ENCODE data around the gene PRAC1. TPM values are rescaled to one million over a fixed set of nuclear protein-coding genes. Genes with fewer than 3 reads are reported as not detected.

Gene PRAC1
- total RNA-seq, 3 donors from 2014 or later = not detected

GRCh38 chr17:48751733-48752398 lies 29.5 kb upstream of the PRAC1 start:
- peaks cover 5% of the 10 kb centered on the region for H3K4me1 Mint-ChIP-seq (ENCODE audit: low read depth)
- no peak overlapping the region for H3K4me3 Mint-ChIP-seq
- H3K27me3 Mint-ChIP-seq (ENCODE audit: low read depth) = peaks cover 88% of the 10 kb centered on the region
- no peaks in the 10 kb centered on the region for H3K36me3 Mint-ChIP-seq (ENCODE audit: insufficient read depth)
- ATAC-seq = no peak
- no peak for DNase-seq
- no peaks in the 10 kb centered on the region for H3K9me3 Mint-ChIP-seq

GRCh38 chr17:48751172-48751571 lies 28.9 kb upstream of the PRAC1 start:
- Mint-ChIP-seq H3K36me3 (ENCODE audit: insufficient read depth) (no peaks in the 10 kb centered on the region), H3K4me1 (ENCODE audit: low read depth) (peaks cover 8% of the 10 kb centered on the region), H3K27me3 (ENCODE audit: low read depth) (peaks cover 90% of the 10 kb centered on the region), H3K9me3 (no peaks in the 10 kb centered on the region), H3K4me3 (no peak overlapping the region)
- DNase-seq (no peak), ATAC-seq (no peak)

- H3K4me3 Mint-ChIP-seq = no peak overlapping the region
- no peak for DNase-seq
- peaks cover 8% of the 10 kb centered on the region for H3K4me1 Mint-ChIP-seq (ENCODE audit: low read depth)
- H3K9me3 Mint-ChIP-seq = no peaks in the 10 kb centered on the region
- no peak for ATAC-seq
- H3K27me3 Mint-ChIP-seq (ENCODE audit: low read depth) = peaks cover 89% of the 10 kb centered on the region
- H3K36me3 Mint-ChIP-seq (ENCODE audit: insufficient read depth) = no peaks in the 10 kb centered on the region
These were observed 27.6 kb upstream of the PRAC1 start for GRCh38 chr17:48749621-48750553.

GRCh38 chr17:48748718-48749566 lies 26.6 kb upstream of the PRAC1 start:
- Mint-ChIP-seq H3K4me3 (no peak overlapping the region), H3K27me3 (ENCODE audit: low read depth) (peaks cover 87% of the 10 kb centered on the region), H3K9me3 (no peaks in the 10 kb centered on the region), H3K36me3 (ENCODE audit: insufficient read depth) (no peaks in the 10 kb centered on the region), H3K4me1 (ENCODE audit: low read depth) (peaks cover 8% of the 10 kb centered on the region)
- no peak for ATAC-seq
- DNase-seq = no peak

GRCh38 chr17:48747445-48748363 lies 25.4 kb upstream of the PRAC1 start:
- Mint-ChIP-seq H3K36me3 (ENCODE audit: insufficient read depth) (no peaks in the 10 kb centered on the region), H3K27me3 (ENCODE audit: low read depth) (peaks cover 87% of the 10 kb centered on the region), H3K9me3 (no peaks in the 10 kb centered on the region), H3K4me3 (no peak overlapping the region), H3K4me1 (ENCODE audit: low read depth) (peaks cover 6% of the 10 kb centered on the region)
- DNase-seq (no peak), ATAC-seq (peak in 1 of 2 donors; percentile 27)

GRCh38 chr17:48746916-48747444 lies 24.7 kb upstream of the PRAC1 start:
- Mint-ChIP-seq H3K4me3 (no peak overlapping the region), H3K9me3 (no peaks in the 10 kb centered on the region), H3K36me3 (ENCODE audit: insufficient read depth) (no peaks in the 10 kb centered on the region), H3K27me3 (ENCODE audit: low read depth) (peaks cover 88% of the 10 kb centered on the region), H3K4me1 (ENCODE audit: low read depth) (peaks cover 3% of the 10 kb centered on the region)
- DNase-seq = no peak
- ATAC-seq = no peak

GRCh38 chr17:48745381-48746275 lies 23.3 kb upstream of the PRAC1 start:
- no peaks in the 10 kb centered on the region for H3K9me3 Mint-ChIP-seq
- no peak for DNase-seq
- H3K4me3 Mint-ChIP-seq = no peak overlapping the region
- H3K4me1 Mint-ChIP-seq (ENCODE audit: low read depth) = peaks cover 3% of the 10 kb centered on the region
- peaks cover 89% of the 10 kb centered on the region for H3K27me3 Mint-ChIP-seq (ENCODE audit: low read depth)
- no peaks in the 10 kb centered on the region for H3K36me3 Mint-ChIP-seq (ENCODE audit: insufficient read depth)
- no peak for ATAC-seq

- no peak overlapping the region for H3K4me3 Mint-ChIP-seq
- peaks cover 5% of the 10 kb centered on the region for H3K4me1 Mint-ChIP-seq (ENCODE audit: low read depth)
- peaks cover 89% of the 10 kb centered on the region for H3K27me3 Mint-ChIP-seq (ENCODE audit: low read depth)
- DNase-seq (no peak), ATAC-seq (no peak)
- no peaks in the 10 kb centered on the region for H3K9me3 Mint-ChIP-seq
- H3K36me3 Mint-ChIP-seq (ENCODE audit: insufficient read depth) = no peaks in the 10 kb centered on the region
These were observed 18.2 kb upstream of the PRAC1 start for GRCh38 chr17:48740537-48740936.

- Mint-ChIP-seq H3K4me3 (no peak overlapping the region), H3K36me3 (ENCODE audit: insufficient read depth) (no peaks in the 10 kb centered on the region)
- no peak for ATAC-seq
These were observed 16.6 kb upstream of the PRAC1 start for GRCh38 chr17:48738803-48739526.

GRCh38 chr17:48738424-48738802 lies 16.1 kb upstream of the PRAC1 start:
- ATAC-seq = no peak
- no peaks in the 10 kb centered on the region for H3K36me3 Mint-ChIP-seq (ENCODE audit: insufficient read depth)
- H3K4me3 Mint-ChIP-seq = no peak overlapping the region
- peaks cover 13% of the 10 kb centered on the region for H3K4me1 Mint-ChIP-seq (ENCODE audit: low read depth)
- H3K9me3 Mint-ChIP-seq = no peaks in the 10 kb centered on the region
- DNase-seq = no peak
- peaks cover 92% of the 10 kb centered on the region for H3K27me3 Mint-ChIP-seq (ENCODE audit: low read depth)

More at GRCh38 chr17:48738803-48739526, 16.6 kb upstream of the PRAC1 start:
- peaks cover 92% of the 10 kb centered on the region for H3K27me3 Mint-ChIP-seq (ENCODE audit: low read depth)
- no peak for DNase-seq
- H3K9me3 Mint-ChIP-seq = no peaks in the 10 kb centered on the region
- H3K4me1 Mint-ChIP-seq (ENCODE audit: low read depth) = peaks cover 7% of the 10 kb centered on the region

GRCh38 chr17:48737330-48738043 lies 15.2 kb upstream of the PRAC1 start:
- no peaks in the 10 kb centered on the region for H3K9me3 Mint-ChIP-seq
- peaks cover 19% of the 10 kb centered on the region for H3K4me1 Mint-ChIP-seq (ENCODE audit: low read depth)

GRCh38 chr17:48735062-48735351 lies 12.7 kb upstream of the PRAC1 start:
- ATAC-seq = no peak
- H3K4me1 Mint-ChIP-seq (ENCODE audit: low read depth) = peaks cover 19% of the 10 kb centered on the region
- no peaks in the 10 kb centered on the region for H3K36me3 Mint-ChIP-seq (ENCODE audit: insufficient read depth)
- no peak for DNase-seq
- no peaks in the 10 kb centered on the region for H3K9me3 Mint-ChIP-seq
- peaks cover 88% of the 10 kb centered on the region for H3K27me3 Mint-ChIP-seq (ENCODE audit: low read depth)
- no peak overlapping the region for H3K4me3 Mint-ChIP-seq

More at GRCh38 chr17:48737330-48738043, 15.2 kb upstream of the PRAC1 start:
- Mint-ChIP-seq H3K27me3 (ENCODE audit: low read depth) (peaks cover 90% of the 10 kb centered on the region), H3K4me3 (no peak overlapping the region), H3K36me3 (ENCODE audit: insufficient read depth) (no peaks in the 10 kb centered on the region)
- no peak for DNase-seq
- ATAC-seq = no peak
